Epithelial cell of esophagus (primary cell): ENCODE results near the gene SMARCC2.

Experiments
- DNase-seq: peaks from one replicate; pipeline ENCODE4 v3.0.0; 2010; ENCODE audit warnings: low read depth
- H3K4me3 ChIP-seq: 2 replicates; pipeline ENCODE4 v1.5.1; 2011; ENCODE audit warnings: mild to moderate bottlenecking, low read length, control low read depth
- TF ChIP-seq, protein P1 (sequence below): IDR thresholded peaks from 2 replicates; pipeline ENCODE4 v1.5.1; 2011; ENCODE audit warnings: low read depth, mild to moderate bottlenecking, low read length, control low read depth, inconsistent platforms; ENCODE audit not compliant: insufficient read depth; ENCODE audit errors: missing control alignments

SMARCC2 gene

DNA sequence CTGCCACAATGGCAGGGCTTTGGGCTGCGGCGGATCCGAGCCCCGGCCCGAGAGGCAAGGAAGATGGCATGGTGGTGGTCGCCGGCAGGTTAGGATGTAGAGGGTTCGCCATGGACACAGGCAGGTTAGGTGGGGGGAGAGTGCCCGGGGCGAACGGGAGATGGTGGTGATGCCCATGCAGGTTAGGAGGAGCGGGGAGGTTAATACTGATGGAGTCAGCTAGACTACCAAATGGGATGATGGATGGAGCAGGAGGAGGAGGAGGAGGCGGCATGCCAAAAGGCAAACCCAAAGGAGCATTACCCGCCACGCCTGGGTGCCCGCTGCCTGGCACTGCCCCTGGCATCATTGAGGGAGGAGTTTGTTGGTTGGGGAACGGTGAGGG is 24.9 kb downstream of the SMARCC2 start:
- TF ChIP-seq, protein P1, sequence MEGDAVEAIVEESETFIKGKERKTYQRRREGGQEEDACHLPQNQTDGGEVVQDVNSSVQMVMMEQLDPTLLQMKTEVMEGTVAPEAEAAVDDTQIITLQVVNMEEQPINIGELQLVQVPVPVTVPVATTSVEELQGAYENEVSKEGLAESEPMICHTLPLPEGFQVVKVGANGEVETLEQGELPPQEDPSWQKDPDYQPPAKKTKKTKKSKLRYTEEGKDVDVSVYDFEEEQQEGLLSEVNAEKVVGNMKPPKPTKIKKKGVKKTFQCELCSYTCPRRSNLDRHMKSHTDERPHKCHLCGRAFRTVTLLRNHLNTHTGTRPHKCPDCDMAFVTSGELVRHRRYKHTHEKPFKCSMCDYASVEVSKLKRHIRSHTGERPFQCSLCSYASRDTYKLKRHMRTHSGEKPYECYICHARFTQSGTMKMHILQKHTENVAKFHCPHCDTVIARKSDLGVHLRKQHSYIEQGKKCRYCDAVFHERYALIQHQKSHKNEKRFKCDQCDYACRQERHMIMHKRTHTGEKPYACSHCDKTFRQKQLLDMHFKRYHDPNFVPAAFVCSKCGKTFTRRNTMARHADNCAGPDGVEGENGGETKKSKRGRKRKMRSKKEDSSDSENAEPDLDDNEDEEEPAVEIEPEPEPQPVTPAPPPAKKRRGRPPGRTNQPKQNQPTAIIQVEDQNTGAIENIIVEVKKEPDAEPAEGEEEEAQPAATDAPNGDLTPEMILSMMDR: no peak
- no peak for DNase-seq
- no peak overlapping the region for H3K4me3 ChIP-seq

DNA sequence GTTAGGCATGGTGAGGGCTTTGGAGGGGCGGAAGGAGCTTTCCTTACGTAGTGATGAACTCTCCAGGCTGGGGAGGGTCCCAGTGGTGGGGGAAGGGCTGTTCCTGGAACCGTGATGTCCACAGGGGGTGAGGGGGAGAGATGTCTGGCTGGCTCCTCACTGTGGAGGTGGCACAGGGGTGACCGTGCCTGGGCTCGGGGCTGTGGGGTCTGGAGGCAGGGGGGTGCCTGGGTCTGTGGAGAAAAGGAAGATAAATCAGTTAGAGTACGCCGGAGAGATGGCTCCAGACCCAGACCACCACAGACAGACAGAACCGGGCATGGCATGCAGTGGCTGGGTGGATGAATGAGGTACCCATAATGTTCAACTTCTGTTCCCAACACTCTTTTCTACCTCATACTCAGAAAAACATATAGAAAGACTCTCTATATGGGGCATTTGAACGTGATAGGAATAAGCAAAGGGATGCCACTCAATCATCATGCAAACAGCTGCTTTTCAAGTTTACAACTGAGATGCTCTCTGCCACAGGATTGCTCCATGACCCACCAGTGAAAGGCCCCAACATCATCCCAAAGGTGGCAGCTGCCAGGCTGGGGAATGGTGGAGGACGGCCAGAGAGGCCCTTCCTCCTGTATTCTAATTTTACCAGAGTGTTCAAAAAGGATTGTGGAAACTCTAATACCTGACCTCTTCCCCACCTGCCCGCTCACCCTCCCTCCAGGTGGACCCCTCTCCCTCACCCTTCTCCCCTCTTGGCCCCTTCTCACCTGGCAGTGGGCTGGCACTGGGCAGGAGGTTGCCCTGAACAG is 25.5 kb downstream of the SMARCC2 start:
- H3K4me3 ChIP-seq: no peak overlapping the region
- TF ChIP-seq, protein P1: no peak
- DNase-seq: no peak

GRCh38 chr12:56162468-56163290 is 26.6 kb downstream of the SMARCC2 start:
- no peak overlapping the region for H3K4me3 ChIP-seq
- no peak for DNase-seq
- TF ChIP-seq, protein P1: no peak

DNA sequence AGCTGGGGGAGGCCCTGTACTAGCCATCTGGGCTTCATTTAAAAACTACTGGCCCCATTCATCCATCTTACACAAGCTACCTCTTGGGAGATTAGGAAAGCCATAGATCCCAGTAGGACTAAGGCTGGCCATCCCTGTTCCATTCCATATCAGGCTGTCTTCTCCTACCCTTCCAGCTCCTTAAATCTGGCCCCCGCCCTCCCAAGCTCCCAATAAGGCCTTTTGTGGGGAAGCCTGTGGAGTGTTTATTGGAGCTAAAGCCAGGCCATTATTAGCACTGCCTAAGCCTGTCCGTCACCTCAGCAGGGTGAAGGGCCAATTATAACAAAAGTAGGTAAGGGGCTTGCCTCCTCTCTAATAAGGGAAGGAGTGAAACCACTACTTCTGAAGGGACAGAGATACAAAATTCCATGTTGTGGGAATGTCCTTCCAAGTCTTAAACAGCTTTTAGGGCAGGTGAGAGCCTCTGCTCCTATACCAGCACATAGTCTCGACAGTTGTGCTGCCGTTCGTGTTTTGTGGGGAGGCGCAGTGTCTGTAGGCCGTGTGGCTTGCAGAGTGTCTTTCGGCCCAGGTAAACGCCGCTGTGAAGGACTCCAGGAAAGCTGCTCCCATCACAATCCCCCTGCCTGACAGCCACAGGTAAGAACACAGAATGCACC is 27.5 kb downstream of the SMARCC2 start:
- TF ChIP-seq, protein P1: no peak
- no peak overlapping the region for H3K4me3 ChIP-seq
- DNase-seq: no peak

DNA sequence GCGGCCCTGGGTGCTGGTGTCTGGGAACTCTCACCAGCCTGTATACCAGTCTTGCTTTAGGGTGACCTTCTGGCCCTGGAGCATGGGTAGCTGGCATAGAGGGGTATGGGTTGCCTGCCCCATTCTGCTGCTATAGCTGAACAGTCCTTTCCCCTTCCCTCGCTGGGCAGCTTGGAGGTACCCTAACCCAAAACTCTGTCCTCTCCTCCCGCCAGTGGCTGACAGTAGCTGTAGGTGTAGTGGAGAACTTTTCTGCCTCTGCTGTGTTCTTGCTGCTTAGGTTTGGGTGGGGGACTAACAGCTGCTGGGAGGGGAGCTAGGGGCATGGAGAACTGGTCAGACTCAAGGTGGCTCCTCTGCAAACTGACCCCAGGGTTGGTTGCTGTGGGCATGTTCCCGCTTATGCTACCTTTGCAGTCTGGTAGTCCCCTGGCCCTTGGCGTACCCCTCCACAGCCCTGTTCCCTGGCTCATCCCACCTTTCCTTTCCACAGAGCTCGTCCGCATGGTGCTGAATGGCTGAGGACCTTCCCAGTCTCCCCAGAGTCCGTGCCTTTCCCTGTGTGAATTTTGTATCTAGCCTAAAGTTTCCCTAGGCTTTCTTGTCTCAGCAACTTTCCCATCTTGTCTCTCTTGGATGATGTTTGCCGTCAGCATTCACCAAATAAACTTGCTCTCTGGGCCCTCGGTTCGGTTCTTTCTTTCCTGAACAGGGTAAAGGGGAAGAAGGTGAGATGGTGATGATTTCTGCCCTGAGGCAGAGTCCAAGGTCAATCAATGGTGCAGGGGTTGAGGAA is 28.2 kb downstream of the SMARCC2 start:
- H3K4me3 ChIP-seq: peak overlapping the region; percentile 100
- no peak for DNase-seq
- TF ChIP-seq, protein P1: no peak

GRCh38 chr12:56160193-56160763 is 29.0 kb downstream of the SMARCC2 start:
- peak overlapping the region; percentile 100 for H3K4me3 ChIP-seq
- DNase-seq: peak; percentile 55
- TF ChIP-seq, protein P1: peak; percentile 15
